Activated B cell treated with CpG ODN at 0.5 μM for 24 hours (primary cell): ENCODE measurements around the gene CEP120. TPM values are rescaled to one million over a fixed set of nuclear protein-coding genes. Genes with fewer than 3 reads are reported as not detected.
"Not testable (repeated sequence)": the region's sequence is repeated elsewhere in the genome, so short reads cannot be mapped to it uniquely, and the experiment has no call there.

ENCODE experiments used
- ATAC-seq: fragments of 200-7000 bp; cut with Tn5 transposase; one replicate; pipeline ENCODE4 v1.10.0; 2021; ENCODE audit warnings: low read depth, mild to moderate bottlenecking, moderate library complexity
- CTCF ChIA-PET: fragments of 350-600 bp; sonication (Branson Sonifier 250); formaldehyde crosslinking; loops from one replicate; lab custom pipeline; 2021; ENCODE audit warnings: antibody characterized with exemption; lab: Charles Lee
- POLR2A ChIA-PET: fragments of 350-600 bp; sonication (Branson Sonifier 250); formaldehyde crosslinking; loops from one replicate; lab custom pipeline; 2021; ENCODE audit warnings: antibody characterized with exemption; lab: Charles Lee
- DNase-seq: peaks from one replicate; pipeline ENCODE4 v3.0.0; 2022
- H3K27ac Mint-ChIP-seq: one replicate; pipeline ENCODE4 v1.8.0; 2020; ENCODE audit warnings: mixed read lengths
- H3K27me3 Mint-ChIP-seq: one replicate; pipeline ENCODE4 v1.8.0; 2021; ENCODE audit warnings: mixed read lengths
- H3K36me3 Mint-ChIP-seq: one replicate; pipeline ENCODE4 v1.8.0; 2021; ENCODE audit warnings: low read depth, mixed read lengths
- H3K4me1 Mint-ChIP-seq: one replicate; pipeline ENCODE4 v1.8.0; 2021; ENCODE audit warnings: mixed read lengths
- H3K4me3 Mint-ChIP-seq: one replicate; pipeline ENCODE4 v1.8.0; 2020; ENCODE audit warnings: mild to moderate bottlenecking, mixed read lengths
- H3K9me3 Mint-ChIP-seq: one replicate; pipeline ENCODE4 v1.8.0; 2020; ENCODE audit warnings: mixed read lengths
- intact Hi-C: fragments of 100-400 bp; cut with micrococcal nuclease; formaldehyde crosslinking; loops from one replicate; pipeline ENCODE4 v1.15.1; 2024
- total RNA-seq: library from RNA; stranded (reverse); gene quantifications from 2 replicates; pipeline ENCODE4 v1.2.3, GENCODE V29; 2022
- TF ChIP-seq, protein P1 (sequence below): fragments of 200-600 bp; IDR thresholded peaks from one replicate; pipeline ENCODE4 v1.8.0; 2022; ENCODE audit warnings: antibody characterized with exemption, mild to moderate bottlenecking

The CEP120 gene
- total RNA-seq, 1 donor from 2014 or later, result 43.1 TPM

DNA sequence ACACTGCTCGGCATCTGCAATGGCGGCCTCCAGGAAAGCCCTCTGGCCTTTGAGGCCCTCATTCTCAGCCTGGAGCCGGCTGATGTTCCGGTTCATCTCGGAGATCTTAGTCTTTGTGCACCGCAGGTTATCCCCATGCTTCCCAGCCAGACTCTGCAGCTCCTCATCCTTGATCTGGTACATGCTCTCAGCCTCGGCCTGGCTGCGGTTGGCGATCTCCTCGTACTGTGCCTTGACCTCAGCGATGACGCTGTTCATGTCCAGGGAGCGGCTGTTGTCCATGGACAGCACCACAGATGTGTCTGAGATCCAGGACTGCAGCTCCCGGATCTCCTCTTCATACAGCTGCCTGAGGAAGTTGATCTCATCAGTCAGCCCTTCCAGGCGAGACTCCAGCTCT lies 21.9 kb downstream of the CEP120 start:
- no peak overlapping the region for H3K27ac Mint-ChIP-seq

DNA sequence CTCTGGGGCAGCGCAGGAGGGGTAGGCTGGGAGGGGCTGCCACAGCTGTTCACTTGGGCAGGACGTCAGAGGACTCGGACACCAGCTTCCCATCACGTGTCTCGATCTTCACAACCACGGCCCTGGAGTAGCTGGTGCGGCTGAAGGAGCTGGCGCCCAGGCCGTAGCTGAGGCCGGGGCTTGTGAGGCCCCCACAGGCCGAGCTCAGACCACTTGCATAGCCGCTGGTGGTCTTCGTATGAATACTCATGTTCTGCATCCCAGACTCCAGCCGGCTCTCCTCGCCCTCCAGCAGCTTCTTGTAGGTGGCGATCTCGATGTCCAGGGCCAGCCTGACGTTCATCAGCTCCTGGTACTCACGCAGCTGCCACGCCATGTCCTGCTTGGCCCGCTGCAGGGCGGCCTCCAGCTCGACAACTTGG lies 22.3 kb downstream of the CEP120 start:
- DNase-seq, H3K4me3 Mint-ChIP-seq, intact Hi-C loops, H3K27ac Mint-ChIP-seq, ATAC-seq, CTCF ChIA-PET, H3K27me3 Mint-ChIP-seq, H3K9me3 Mint-ChIP-seq: not testable (repeated sequence)
- peaks cover 30% of the 10 kb centered on the region for H3K4me1 Mint-ChIP-seq
- H3K36me3 Mint-ChIP-seq, result peaks cover 73% of the 10 kb centered on the region
- POLR2A ChIA-PET, result interaction anchor here (1.9 kb wide), 1 partner anchor 22 kb away, joined by 6 read pairs; the partner anchor contains the start of gene CEP120

More for the DNA sequence above, 21.9 kb downstream of the CEP120 start:
- no peak for ATAC-seq
- Mint-ChIP-seq H3K9me3 (no peaks in the 10 kb centered on the region), H3K27me3 (no peaks in the 10 kb centered on the region), H3K36me3 (peaks cover 78% of the 10 kb centered on the region), H3K4me3 (no peak overlapping the region), H3K4me1 (peaks cover 31% of the 10 kb centered on the region)
- TF ChIP-seq, protein P1, sequence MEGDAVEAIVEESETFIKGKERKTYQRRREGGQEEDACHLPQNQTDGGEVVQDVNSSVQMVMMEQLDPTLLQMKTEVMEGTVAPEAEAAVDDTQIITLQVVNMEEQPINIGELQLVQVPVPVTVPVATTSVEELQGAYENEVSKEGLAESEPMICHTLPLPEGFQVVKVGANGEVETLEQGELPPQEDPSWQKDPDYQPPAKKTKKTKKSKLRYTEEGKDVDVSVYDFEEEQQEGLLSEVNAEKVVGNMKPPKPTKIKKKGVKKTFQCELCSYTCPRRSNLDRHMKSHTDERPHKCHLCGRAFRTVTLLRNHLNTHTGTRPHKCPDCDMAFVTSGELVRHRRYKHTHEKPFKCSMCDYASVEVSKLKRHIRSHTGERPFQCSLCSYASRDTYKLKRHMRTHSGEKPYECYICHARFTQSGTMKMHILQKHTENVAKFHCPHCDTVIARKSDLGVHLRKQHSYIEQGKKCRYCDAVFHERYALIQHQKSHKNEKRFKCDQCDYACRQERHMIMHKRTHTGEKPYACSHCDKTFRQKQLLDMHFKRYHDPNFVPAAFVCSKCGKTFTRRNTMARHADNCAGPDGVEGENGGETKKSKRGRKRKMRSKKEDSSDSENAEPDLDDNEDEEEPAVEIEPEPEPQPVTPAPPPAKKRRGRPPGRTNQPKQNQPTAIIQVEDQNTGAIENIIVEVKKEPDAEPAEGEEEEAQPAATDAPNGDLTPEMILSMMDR, result no peak
- ChIA-PET CTCF (no interaction called here), POLR2A (interaction anchor here (1.9 kb wide), 1 partner anchor 22 kb away, joined by 6 read pairs; the partner anchor contains the start of gene CEP120)
- intact Hi-C loops, result no loop called here
- no peak for DNase-seq

DNA sequence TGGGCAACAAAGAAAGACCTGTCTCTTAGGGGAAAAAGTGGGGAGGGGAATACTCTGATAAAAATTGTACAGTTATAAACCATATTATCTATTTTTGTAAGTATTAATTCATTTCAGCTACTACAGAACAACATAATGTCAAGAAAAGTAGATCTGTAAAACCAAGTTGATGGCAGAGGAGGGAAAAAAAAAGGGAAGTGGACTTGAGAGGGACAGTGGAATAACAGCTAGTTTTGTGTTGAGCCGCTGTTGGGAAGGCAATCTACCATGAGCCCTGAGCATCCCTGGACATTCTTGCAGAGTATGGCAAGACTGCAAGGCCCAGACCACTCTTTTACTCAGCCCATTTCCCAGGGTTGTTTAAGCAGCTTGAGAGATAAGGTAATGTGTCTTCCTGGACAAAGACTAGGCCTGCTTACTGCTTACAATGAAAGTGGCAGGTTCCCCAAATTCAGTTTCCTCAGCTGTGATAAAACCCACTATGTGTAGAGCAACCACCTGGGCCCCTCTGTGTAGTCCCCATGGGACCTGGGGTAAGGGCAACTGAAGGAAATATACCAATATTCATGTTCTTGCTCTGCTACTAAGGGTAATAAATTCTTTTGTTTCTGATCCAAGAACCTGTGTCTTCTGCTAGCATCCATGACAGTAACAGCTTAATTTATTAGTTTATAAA lies 25.0 kb downstream of the CEP120 start:
- DNase-seq (peak; percentile 15), ATAC-seq (peak; percentile 98)
- Mint-ChIP-seq H3K27ac (peak overlapping the region; percentile 89), H3K4me1 (peaks cover 26% of the 10 kb centered on the region), H3K27me3 (no peaks in the 10 kb centered on the region), H3K9me3 (no peaks in the 10 kb centered on the region), H3K36me3 (peaks cover 69% of the 10 kb centered on the region), H3K4me3 (peak overlapping the region; percentile 7)
- TF ChIP-seq, protein P1, result no peak
- ChIA-PET POLR2A (interaction anchor here (1.3 to 1.7 kb wide), 2 partner anchors 25 to 114 kb away, joined by 7 to 24 read pairs; partner anchors contain the start of genes CEP120 and CSNK1G3), CTCF (interaction anchor here (0.6 to 2.6 kb wide), 5 partner anchors 10 to 212 kb away, joined by 3 to 10 read pairs (median 3); partner anchors contain the start of gene CEP120)
- intact Hi-C loops, result loop anchor here (1.0 kb wide), 2 partner anchors 25 to 213 kb away; partner anchors contain the start of gene CEP120

DNA sequence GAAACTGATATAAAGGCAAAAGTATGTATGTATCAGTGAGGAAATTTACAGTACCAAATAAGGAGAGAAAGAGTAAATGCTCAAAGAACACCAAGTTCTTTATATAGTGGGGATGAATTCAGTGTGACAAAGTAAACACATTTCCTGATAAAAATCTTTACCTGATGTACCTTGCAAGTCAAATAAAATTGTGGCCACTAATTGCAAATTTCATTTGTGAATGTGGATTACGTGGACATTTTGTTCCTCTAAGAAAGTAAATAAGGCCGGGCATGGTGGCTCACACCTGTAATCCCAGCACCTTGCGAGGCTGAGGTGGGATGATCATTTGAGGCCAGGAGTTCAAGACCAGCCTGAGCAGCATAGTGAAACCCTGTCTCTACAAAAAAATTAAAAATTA lies 25.7 kb downstream of the CEP120 start:
- peak overlapping the region; percentile 89 for H3K27ac Mint-ChIP-seq
- intact Hi-C loops, result no loop called here
- no peak for ATAC-seq
- ChIA-PET POLR2A (interaction anchor here (1.3 to 1.7 kb wide), 2 partner anchors 26 to 114 kb away, joined by 7 to 24 read pairs; partner anchors contain the start of genes CEP120 and CSNK1G3), CTCF (interaction anchor here (0.7 to 2.6 kb wide), 4 partner anchors 9 to 213 kb away, joined by 3 to 10 read pairs (median 6); partner anchors contain the start of gene CEP120)
- H3K36me3 Mint-ChIP-seq, result peaks cover 69% of the 10 kb centered on the region
- no peak for DNase-seq
- H3K4me1 Mint-ChIP-seq, result peaks cover 26% of the 10 kb centered on the region
- no peak overlapping the region for H3K4me3 Mint-ChIP-seq
- no peaks in the 10 kb centered on the region for H3K27me3 Mint-ChIP-seq
- TF ChIP-seq, protein P1, result no peak
- H3K9me3 Mint-ChIP-seq, result no peaks in the 10 kb centered on the region

DNA sequence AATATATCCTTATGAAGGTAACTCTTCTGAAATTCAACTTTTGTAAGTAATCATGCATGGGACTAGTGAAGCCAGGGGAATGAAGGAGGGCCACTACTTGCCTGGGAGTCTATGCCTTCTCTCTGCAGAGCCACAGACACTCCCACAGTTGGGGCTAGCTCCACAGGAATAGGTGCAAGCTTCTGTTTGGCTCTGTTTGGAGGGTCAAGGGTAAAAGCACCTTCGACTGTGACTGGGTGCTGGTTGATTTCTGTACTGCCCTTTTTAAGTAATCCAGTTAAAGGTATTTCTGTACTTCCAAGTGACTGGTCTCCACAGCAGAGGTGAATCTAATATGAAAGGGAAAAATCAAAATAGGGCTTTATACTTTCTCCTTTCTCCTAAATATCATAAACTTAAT lies 32.2 kb downstream of the CEP120 start:
- intact Hi-C loops, result no loop called here
- ATAC-seq, result no peak
- no peaks in the 10 kb centered on the region for H3K27me3 Mint-ChIP-seq
- no peak overlapping the region for H3K4me3 Mint-ChIP-seq
- TF ChIP-seq, protein P1, result no peak
- CTCF ChIA-PET, result no interaction called here
- peaks cover 75% of the 10 kb centered on the region for H3K36me3 Mint-ChIP-seq
- no peaks in the 10 kb centered on the region for H3K4me1 Mint-ChIP-seq
- H3K27ac Mint-ChIP-seq, result no peak overlapping the region
- no peak for DNase-seq
- POLR2A ChIA-PET, result interaction anchor here (2.1 kb wide), 1 partner anchor 32 kb away, joined by 4 read pairs; the partner anchor contains the start of gene CEP120
- H3K9me3 Mint-ChIP-seq, result no peaks in the 10 kb centered on the region
